MV-4-11 (cell line): ENCODE measurements around the gene ABI3.
A peak's percentile ranks its signal among the peaks of the same experiment; 100 is the strongest.

Source experiments
- DNase-seq: peaks from one replicate; lab custom pipeline; 2025; lab: John Stamatoyannopoulos, UW

The ABI3 gene

GRCh38 chr17:49225554-49226236 is 15.2 kb downstream of the ABI3 start:
- no peak for DNase-seq

GRCh38 chr17:49226771-49227435 is 16.4 kb downstream of the ABI3 start:
- no peak for DNase-seq

- DNase-seq = peak; percentile 58
These were observed 17.1 kb downstream of the ABI3 start for GRCh38 chr17:49227436-49228261.

GRCh38 chr17:49229076-49229804 is 18.7 kb downstream of the ABI3 start:
- no peak for DNase-seq

GRCh38 chr17:49229805-49230600 is 19.5 kb downstream of the ABI3 start:
- no peak for DNase-seq

- DNase-seq = peak; percentile 66
These were observed 20.4 kb downstream of the ABI3 start, which contains the start of gene PHOSPHO1 for GRCh38 chr17:49230636-49231562. TSS of gene PHOSPHO1 (minus strand) at chr17:49230787. CDS start at chr17:49226691, 4,096 bp downstream.

GRCh38 chr17:49231563-49231894 is 21.0 kb downstream of the ABI3 start:
- no peak for DNase-seq

- no peak for DNase-seq
These were observed 24.1 kb downstream of the ABI3 start for GRCh38 chr17:49234509-49235080.

GRCh38 chr17:49235896-49236295 is 25.4 kb downstream of the ABI3 start:
- DNase-seq = no peak

- DNase-seq = no peak
These were observed 29.5 kb downstream of the ABI3 start for GRCh38 chr17:49239963-49240362.

- no peak for DNase-seq
These were observed 30.1 kb downstream of the ABI3 start for GRCh38 chr17:49240619-49241018.

GRCh38 chr17:49241040-49241439 is 30.5 kb downstream of the ABI3 start:
- no peak for DNase-seq

GRCh38 chr17:49241692-49242397 is 31.3 kb downstream of the ABI3 start:
- no peak for DNase-seq

GRCh38 chr17:49242813-49243212 is 32.3 kb downstream of the ABI3 start:
- DNase-seq = no peak

- no peak for DNase-seq
These were observed 34.3 kb downstream of the ABI3 start for GRCh38 chr17:49244839-49245238.

- DNase-seq = no peak
These were observed 37.4 kb downstream of the ABI3 start for GRCh38 chr17:49247944-49248343.

GRCh38 chr17:49249292-49249794 is 38.8 kb downstream of the ABI3 start:
- DNase-seq = no peak

GRCh38 chr17:49249890-49250522 is 39.5 kb downstream of the ABI3 start:
- DNase-seq = no peak
